ENCODE data around the gene HARS1.
A peak's percentile ranks its signal among the peaks of the same experiment; 100 is the strongest.
"Not testable (repeated sequence)": the region's sequence is repeated elsewhere in the genome, so short reads cannot be mapped to it uniquely, and the experiment has no call there.

HARS1 gene

GRCh38 chr5:140690941-140691924 lies at the start of gene HARS1, which contains the start of gene HARS2:
HARS1 (minus strand) TSS chr5:140691370; CDS start chr5:140691304, 66 bp downstream.
HARS2 (plus strand) TSS chr5:140691455; CDS start chr5:140691649, 194 bp downstream.
- peak; percentile 74 to 84 (median 78) for DNase-seq (ENCODE audit: low read depth in 3 of 3)

- DNase-seq (ENCODE audit: low read depth in 3 of 3), result no peak
Measured at GRCh38 chr5:140737486-140737885, 46.3 kb upstream of the HARS1 start.

GRCh38 chr5:140734354-140734753 lies 43.2 kb upstream of the HARS1 start:
- no peak for DNase-seq (ENCODE audit: low read depth in 3 of 3)

GRCh38 chr5:140733098-140733497 lies 41.9 kb upstream of the HARS1 start:
- no peak for DNase-seq (ENCODE audit: low read depth in 3 of 3)

- DNase-seq (ENCODE audit: low read depth in 3 of 3), result peak; percentile 62 to 79 (median 65)
Measured at GRCh38 chr5:140725799-140726471, 34.8 kb upstream of the HARS1 start.

GRCh38 chr5:140721395-140721794 lies 30.2 kb upstream of the HARS1 start:
- DNase-seq (ENCODE audit: low read depth in 3 of 3), result not testable (repeated sequence)

GRCh38 chr5:140720738-140721137 lies 29.6 kb upstream of the HARS1 start:
- DNase-seq (ENCODE audit: low read depth in 3 of 3), result not testable (repeated sequence)

GRCh38 chr5:140718266-140718592 lies 27.1 kb upstream of the HARS1 start:
- DNase-seq (ENCODE audit: low read depth in 3 of 3), result no peak

GRCh38 chr5:140716238-140716637 lies 25.1 kb upstream of the HARS1 start:
- not testable (repeated sequence) for DNase-seq (ENCODE audit: low read depth in 3 of 3)

GRCh38 chr5:140713562-140714094 lies 22.5 kb upstream of the HARS1 start:
- DNase-seq (ENCODE audit: low read depth in 3 of 3), result no peak

- DNase-seq (ENCODE audit: low read depth in 3 of 3), result no peak
Measured at GRCh38 chr5:140711794-140712193, 20.6 kb upstream of the HARS1 start.

GRCh38 chr5:140710899-140711552 lies 19.9 kb upstream of the HARS1 start:
- DNase-seq (ENCODE audit: low read depth in 3 of 3), result peak; percentile 80 to 87 (median 80)

GRCh38 chr5:140708787-140709186 lies 17.6 kb upstream of the HARS1 start:
- DNase-seq (ENCODE audit: low read depth in 3 of 3), result not testable (repeated sequence)

GRCh38 chr5:140707812-140708211 lies 16.6 kb upstream of the HARS1 start:
- DNase-seq (ENCODE audit: low read depth in 3 of 3), result no peak

- peak; percentile 81 to 90 (median 90) for DNase-seq (ENCODE audit: low read depth in 3 of 3)
Measured at GRCh38 chr5:140700177-140701144, 9.3 kb upstream of the HARS1 start, which contains the start of gene ZMAT2. ZMAT2 (plus strand) TSS chr5:140700447; CDS start chr5:140700461, 14 bp downstream.

- no peak for DNase-seq (ENCODE audit: low read depth in 3 of 3)
Measured at GRCh38 chr5:140696891-140697492, 5.8 kb upstream of the HARS1 start.

GRCh38 chr5:140694276-140694675 lies 3.1 kb upstream of the HARS1 start:
- DNase-seq (ENCODE audit: low read depth in 3 of 3), result no peak

GRCh38 chr5:140690376-140690932 lies 716 bp downstream of the HARS1 start:
- DNase-seq (ENCODE audit: low read depth in 3 of 3), result no peak

GRCh38 chr5:140678993-140679392 lies 12.2 kb downstream of the HARS1 start:
- DNase-seq (ENCODE audit: low read depth in 3 of 3), result no peak

GRCh38 chr5:140677947-140678346 lies 13.2 kb downstream of the HARS1 start:
- no peak for DNase-seq (ENCODE audit: low read depth in 3 of 3)

Measured in stimulated activated CD4-positive, alpha-beta T cell treated with anti-CD3 and anti-CD28 coated beads, TNF-alpha, amount 100 ng/mL, for 24 hours (primary cell).